SK-MEL-5 (cell line): ENCODE results near the gene MXRA7. TPM values are rescaled to one million over a fixed set of nuclear protein-coding genes. Genes with fewer than 3 reads are reported as not detected.
A peak's percentile ranks its signal among the peaks of the same experiment; 100 is the strongest.

ENCODE experiments used
- DNase-seq: peaks from one replicate; pipeline ENCODE4 v3.0.0-alpha.2; 2016; ENCODE audit warnings: low read depth, low spot score
- in situ Hi-C: cut with HindIII; loops from 2 replicates; pipeline ENCODE4 v1.10.0; 2016; ENCODE audit warnings: low sequenced_read_pairs, high pct_unique_total_duplicates, low pct_unique_long_range_greater_than_20kb
- total RNA-seq: library from RNA; depleted of rRNA; stranded (reverse); fragments of >200 nt; shearing (Covaris generic); gene quantifications from 2 replicates; pipeline ENCODE4 v1.2.3, GENCODE V29; 2014

Gene MXRA7
- total RNA-seq, 1 experiment from 2014 or later, result 197 TPM

DNA sequence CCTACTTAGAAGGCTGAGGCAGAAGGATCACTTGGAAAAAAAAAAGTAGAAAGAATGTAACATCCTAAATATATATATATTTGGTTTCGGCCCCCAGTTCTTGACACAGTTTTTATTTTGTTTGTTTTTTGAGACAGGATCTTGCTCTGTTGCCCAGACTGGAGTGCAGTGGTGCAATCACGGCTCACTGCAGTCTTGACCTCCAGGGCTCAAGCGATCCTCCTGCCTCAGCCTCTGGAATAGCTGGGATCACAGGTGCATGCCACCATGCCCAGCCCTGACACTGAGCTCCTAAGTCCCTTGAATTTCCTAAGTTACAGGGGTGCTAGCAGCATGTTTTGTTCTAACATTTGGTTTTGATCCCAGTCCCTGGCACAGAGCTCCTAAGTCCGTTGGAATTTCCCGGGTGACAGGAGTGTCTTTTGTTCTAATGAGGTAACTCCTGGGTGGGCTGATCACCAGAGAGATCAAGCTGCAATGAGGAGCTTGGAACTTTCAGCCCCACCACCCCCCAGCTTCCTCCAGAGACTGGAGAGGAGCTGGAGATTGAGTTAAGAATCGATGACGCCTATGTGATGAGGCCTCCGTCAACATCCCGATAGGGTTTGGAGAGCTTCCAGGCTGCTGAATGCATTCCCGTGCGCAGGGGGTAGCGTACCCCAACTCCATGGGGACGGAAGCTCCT, 20.0 kb downstream of the MXRA7 start:
- in situ Hi-C loops, result no loop called here
- no peak for DNase-seq

DNA sequence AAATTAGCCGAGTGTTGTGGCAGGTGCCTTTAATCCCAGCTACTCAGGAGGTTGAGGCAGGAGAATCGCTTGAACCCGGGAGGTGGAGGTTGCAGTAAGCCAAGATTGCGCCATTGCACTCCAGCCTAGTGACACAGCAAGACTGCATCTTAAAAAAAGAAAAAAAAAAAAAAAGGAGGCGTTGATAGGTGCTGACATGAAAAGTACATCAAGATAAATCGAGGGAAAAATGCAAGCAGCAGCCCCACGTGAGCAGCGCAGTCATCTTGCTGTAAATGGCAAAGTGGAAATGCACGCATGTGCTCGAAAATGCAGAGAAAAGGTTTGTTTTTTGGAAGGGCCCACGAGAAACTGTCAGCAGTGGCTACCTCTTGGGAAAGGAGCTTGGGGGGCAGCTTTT, 20.9 kb downstream of the MXRA7 start:
- no peak for DNase-seq
- in situ Hi-C loops, result no loop called here

DNA sequence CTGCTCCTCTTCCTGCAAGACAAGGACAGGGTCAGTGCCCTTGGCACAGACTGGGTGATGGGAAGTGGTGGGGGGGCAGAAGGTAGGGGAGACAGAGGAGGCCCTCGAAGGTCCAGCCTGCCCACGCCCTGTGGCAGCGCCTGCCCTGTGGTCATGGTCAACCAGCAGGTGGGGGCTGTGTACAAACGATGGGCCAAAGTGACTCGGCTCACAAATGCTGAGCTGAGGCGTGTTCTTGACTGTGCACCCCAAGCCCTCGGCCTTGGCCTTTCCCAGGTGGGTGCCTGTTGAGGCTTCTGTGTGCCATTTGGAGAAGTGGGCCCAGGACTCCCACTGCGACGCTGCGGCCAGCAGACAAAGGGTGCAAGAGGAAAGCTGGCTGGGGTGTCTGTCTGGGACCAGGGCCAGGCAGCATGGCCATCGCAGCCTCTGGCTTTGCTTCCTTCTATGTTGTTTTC, 22.6 kb downstream of the MXRA7 start:
- no peak for DNase-seq
- in situ Hi-C loops, result no loop called here

DNA sequence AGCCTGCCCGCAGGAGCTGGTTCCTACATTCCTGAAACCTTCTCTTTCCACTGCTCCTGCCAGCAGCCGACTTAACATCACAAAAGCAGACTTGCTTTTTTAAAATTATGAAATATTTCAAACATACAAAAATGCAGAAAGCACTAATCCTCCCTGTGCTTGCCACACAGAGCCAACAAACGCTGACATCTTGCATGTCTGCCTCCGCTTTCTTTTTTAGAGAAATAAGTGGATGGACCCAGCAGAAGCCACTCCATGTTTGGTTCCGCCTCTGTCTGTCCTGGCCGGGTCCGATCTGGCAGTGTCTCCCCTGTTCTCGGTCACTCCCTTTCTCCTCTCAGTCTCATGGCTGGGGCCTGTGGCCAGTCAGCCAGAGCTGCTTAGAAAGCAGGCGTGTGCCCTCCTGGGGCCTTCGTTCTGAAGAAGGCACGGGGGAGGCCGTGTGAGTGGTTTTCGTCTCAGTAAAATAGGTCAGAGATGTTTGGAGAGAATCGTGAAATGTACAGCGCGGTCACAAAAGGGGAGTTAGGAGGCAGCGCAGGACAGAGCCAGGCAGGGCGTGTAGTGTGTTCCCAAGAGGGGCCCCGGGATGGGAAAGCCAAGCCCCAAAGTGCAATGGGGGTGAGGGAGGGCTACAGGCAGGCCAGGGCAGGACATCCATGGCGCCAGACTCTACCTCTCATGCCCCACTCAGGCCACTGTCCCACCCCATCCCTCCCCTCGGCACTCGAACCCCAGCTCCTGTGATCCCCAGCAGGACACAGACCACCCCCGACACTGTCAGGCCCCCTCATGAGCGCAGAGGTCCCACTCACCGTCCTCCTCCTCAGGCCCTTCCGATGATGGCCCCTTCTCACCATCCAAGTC, 23.2 kb downstream of the MXRA7 start:
- DNase-seq, result no peak
- in situ Hi-C loops, result no loop called here

DNA sequence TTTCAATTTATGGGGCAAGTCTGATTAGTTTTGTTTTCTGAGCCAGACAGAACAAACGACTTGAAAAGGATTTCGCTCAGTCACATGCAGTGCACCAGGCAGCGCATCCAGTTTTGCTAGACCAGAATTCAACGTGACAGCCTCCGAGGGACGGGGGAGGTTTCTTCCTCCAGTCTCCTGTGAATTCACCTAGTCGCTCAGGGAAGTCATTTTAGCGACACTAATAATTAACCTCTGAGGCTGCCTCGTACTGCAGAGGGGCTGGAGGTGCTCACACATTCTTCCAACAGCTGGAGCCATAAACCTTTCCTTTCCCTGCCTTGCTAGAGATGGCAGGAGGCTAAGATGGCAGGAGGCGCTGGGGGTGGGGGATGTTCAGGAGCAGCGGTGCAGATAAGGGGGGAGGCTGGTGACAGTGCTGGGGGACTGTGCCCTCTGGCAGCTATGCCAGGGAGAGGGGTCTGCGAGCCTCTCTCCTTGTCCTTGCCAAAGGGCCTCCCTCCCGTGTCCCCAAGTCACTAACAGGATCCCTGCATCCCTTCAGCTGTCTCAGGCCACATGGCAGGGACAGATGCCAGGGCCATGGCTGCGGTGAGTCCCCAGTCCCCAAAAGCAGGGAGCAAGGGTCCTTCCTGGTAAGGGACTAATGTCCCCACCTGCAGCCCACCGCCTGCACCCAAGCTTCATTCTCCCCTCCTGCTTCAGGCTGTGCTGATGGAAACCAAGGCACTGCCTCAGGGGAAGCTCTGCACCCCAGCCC, 24.0 kb downstream of the MXRA7 start:
- in situ Hi-C loops, result no loop called here
- DNase-seq, result no peak

DNA sequence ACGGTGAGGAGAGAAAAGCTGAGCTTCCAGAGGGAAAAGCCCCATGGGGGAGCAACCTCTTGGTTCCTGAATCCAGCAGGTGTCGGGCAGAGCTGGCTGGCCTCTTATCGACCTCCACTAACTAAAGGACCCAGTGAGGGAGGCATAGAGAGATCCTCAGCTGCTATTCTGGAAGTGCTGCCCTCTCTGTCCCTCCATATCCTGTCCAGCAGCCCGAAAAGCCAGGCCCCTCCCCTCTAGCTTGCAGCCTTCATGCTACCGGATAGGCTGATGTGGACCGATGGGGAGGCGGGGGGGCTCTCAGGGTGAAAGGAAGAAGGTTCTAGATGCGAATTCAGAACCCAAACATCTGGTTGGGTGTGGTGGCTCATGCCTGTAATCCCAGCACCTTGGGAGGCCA, 24.9 kb downstream of the MXRA7 start:
- DNase-seq, result no peak
- in situ Hi-C loops, result no loop called here

DNA sequence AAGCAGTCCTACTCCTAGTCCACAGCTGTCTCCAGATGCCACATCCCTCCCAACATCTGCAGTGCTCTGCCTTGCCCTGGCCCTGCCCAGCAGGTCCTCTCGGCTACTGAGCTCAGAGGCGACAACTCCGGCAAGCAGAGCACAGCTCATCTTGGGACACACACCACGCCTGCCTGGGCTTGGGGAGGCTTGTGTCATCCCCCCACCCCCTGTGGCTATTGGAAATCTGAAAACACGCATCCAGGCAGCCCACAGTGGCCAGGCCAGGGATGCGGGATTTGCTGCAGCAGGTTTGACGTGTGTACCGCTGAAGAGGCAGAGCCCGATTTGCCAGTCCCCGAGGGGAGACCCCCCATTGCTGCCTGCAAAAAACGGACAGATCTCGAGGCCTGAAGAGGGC, 25.4 kb downstream of the MXRA7 start:
- in situ Hi-C loops, result no loop called here
- no peak for DNase-seq

DNA sequence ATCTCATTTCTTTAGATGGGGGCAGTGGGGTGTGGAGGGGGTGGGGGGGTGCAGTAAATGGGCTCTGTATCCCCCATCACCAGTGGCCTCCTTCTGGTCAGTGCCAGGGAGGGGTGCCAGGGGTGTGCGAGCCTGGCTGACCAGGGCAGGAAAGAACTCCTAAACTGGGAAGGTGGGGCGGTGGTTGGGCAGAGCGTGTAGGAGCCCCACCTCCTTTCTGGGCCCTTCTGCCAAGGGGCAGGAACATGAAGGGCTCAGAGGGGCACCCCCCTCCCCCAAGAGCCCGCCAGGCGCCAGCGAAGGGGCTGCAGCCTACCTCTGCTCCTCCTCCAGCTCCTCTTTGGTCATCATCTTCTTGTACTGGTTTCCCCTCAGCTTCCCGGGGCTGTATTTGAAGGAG, 26.0 kb downstream of the MXRA7 start:
- in situ Hi-C loops, result no loop called here
- no peak for DNase-seq

DNA sequence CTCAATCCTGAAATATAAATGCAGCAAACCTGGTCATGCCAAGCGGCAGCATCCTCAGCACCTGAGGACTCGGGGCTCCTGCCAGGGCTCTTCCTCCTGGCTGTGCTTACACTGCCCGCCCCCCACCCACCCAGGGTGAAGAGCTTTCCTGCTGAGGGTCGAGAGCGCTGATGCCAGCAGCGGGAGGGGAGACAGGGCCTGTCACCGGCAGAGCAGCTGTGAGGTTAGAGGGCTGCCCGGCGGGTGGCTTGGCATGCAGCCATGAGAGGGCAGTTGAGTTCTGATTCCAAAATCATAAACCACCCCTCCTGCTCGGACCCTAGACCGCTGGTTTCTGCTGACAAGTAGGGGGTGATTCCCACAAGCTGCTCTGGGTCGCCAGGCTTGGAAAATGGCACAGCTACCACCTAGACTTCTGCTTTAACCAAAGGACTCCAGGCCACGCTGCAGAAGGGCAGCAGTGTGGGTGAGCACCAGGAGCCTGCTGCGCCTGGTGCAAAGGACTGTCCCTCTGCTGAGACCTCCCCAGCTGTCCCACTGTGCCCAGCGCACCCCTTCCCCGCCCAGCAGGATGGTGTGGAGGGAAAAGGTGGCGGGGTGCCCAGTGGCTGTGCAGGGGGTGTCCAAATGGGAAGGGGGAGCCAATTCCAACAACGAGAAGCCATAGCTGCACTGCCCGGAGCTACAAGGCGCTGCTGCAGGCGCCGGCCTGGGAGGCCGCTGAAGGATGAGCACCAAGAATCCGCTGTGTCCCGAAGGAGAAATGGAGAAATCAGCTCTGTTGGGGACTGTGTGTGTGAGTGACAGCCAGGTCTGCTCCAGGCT, 26.6 kb downstream of the MXRA7 start:
- in situ Hi-C loops, result no loop called here
- DNase-seq, result no peak

DNA sequence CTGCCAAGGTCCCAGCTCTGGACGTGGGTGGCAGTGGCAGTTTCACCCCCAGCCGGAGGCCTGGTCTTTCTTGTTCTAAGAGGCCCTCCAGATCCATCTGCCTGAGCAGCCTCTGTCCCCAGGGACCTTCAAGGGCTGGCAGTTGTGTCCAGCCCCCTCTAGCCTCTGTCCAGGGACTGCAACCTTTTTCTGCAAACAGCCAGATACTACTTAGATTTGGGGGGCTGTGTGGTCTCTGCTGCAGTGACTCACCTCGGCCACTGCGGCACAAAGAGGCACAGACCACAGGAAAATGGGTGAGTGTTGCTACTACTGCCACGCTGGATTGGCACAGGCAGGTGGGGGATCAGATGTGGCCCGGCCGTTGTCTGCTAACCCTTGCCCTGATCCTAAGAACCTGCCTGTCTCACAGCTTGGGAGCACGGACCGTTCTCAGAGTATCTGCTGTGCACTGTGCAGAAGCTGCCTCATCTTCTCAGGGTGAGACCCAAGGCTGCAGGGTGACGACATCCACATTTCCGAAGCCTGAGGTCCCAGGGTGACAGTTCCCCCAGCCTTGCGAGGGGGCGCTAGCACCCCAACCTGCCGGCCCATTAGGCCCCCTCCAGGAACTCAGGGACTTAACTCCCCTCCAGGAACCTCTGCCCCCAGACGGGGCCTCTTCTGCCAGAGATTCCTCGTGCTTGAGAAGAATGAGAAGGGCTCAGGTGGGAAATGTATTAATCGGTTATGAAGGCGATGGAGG, 27.6 kb downstream of the MXRA7 start:
- in situ Hi-C loops, result no loop called here
- no peak for DNase-seq

DNA sequence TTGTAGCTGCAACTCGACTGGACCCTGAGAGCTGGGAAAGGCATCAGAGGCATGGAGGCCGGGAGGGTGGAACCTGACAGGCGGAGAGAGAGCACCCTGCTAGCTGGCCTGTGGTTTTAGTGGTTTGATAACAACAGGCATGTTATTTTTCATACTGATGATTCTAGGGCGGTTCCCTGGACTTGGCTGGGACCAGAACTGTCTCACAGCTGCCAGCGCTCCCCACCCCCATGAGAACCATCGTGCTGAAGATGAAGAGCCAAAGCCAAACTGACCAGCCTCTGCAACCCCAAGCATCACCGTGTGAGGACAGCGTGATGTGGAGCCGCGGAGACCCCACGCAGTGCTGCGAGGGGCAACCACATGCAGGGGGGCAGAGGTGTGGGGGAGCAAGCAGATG, 28.5 kb downstream of the MXRA7 start:
- DNase-seq, result no peak
- in situ Hi-C loops, result no loop called here

DNA sequence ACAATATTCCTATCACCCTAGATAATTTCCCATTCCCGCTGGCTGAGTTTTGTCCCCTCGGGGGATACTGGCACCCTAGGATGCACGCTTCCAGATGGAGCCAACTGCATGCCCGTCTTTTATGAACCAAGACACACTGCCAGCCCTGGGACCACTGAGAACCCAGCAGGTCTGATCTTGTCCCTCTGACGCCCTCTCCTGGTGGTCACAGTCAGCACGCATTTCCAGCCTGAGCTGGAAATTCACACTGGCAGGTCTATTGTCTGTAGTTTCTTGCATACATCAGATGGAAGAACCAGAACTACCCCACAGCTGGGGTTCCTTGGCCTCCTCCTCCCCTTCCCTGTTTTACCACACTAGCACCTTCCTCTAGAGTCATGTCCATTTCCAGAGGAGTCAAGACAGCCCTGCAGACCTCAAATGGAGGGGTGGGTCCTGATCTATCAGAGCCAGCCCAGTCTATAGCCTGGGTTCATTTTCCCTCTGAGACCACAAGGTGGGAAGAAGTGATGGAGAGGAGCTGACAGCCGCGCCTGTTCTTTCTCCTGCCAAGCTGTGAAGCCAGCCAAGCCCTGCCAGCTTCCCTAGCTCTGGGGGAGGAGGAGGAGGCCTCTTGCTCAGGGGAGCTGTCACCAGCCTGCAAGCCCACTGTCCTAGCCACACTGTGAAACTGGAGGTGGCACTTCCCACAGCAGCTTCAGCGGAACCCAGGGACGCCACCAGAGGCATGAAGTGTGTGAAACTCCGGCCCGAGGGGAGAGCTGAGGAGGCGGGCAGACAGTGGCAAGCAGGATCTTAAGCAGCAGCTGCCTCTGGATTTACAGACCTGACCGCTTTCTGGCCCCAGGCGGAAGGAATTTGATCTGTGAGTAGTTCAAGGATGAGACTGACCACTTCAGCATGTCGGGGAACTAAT, 29.3 kb downstream of the MXRA7 start:
- in situ Hi-C loops, result no loop called here

DNA sequence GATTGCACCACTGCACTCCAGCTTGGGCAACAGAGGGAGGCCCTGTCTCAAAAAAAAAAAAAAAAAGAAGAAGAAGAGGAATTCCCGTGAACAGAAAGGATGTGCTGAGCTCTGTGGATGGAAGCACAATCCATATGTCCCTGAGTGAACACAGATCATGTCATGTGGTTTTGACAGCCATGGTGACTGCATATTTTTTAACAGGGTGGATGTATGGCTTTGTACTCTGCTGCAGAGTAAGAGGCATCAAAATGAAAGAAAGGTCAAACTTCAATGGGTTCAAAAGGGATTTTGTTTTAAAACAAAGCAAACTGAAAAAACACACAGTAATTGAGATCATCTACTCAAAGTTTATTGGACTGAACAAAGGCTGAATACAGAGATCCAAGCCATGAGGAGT, 31.5 kb downstream of the MXRA7 start:
- peak; percentile 81 for DNase-seq
- in situ Hi-C loops, result no loop called here

More for the DNA sequence above, 29.3 kb downstream of the MXRA7 start:
- DNase-seq, result peak; percentile 95

DNA sequence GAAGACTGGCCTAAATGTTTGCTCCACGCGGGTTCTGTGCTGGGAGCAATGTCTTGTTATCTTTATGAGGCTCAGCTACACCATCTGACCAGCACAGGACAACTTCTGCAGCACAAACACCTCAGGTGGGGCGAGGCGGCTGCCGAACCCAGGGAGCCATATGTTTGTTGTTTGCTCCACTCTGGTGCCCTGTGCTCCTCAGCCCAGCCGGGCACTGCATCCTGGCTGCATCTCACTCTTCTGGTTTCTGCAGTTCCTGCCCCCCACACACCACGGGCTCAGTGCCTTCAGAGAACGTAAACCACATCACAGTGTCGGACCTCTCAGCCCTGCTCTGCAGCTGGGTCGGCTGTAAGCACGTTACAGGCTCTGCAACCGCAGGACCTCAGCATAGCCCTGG, 32.4 kb downstream of the MXRA7 start:
- DNase-seq, result no peak
- in situ Hi-C loops, result no loop called here

DNA sequence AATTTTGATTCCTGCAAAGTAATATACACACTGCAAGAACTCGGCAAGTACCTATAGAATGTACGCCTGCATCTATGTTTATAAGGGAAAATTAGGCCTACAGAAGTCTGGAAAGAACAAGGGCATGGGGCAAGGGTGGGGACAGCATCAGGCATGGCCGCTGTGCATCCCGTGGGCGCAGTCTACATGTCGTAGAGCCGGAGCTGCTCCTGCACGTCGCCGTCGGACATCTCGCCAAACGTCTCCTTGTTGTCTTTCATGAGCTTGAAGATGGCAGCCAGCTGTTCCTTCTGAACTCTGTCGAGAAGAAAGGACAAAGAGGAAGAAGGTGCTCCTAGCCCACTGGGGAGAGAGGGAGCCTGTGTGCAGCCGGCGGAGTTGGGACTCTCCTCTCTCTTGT, 33.4 kb downstream of the MXRA7 start:
- in situ Hi-C loops, result no loop called here

DNA sequence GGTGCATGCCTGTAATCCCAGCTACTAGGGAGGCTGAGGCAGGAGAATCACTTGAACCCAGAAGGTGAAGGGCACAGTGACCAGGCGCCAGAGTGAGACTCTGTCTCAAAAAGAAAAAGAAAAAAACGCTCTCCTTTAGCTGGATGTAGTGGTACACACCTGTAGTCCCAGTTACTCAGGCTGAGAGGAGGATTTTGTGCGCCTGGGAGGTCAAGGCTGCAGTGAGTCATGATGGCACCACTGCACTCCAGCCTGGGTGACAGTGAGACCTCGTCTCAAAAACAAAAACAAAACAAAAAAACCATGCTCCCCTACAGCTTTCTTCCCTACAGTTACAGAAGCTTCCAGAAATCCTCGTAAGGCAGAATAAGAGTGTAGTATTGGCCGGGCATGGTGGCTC, 34.1 kb downstream of the MXRA7 start:
- no peak for DNase-seq
- in situ Hi-C loops, result no loop called here

More for the DNA sequence above, 33.4 kb downstream of the MXRA7 start:
- DNase-seq, result no peak
